PC-9 (cell line): ENCODE data around the gene WDFY3. TPM values are rescaled to one million over a fixed set of nuclear protein-coding genes. Genes with fewer than 3 reads are reported as not detected.

Experiments used
- BruUV-seq: library from RNA; stranded (reverse); fragments of 400-500 nt; replicated peaks from 2 replicates; lab custom pipeline; 2021; lab: Mats Ljungman, UMichigan
- CTCF ChIA-PET: fragments of 300-600 bp; sonication (Branson Sonifier 250); formaldehyde crosslinking; loops from one replicate; lab custom pipeline; 2022; ENCODE audit warnings: antibody characterized with exemption; lab: Charles Lee
- POLR2A ChIA-PET: fragments of 300-600 bp; sonication (Branson Sonifier 250); formaldehyde crosslinking; loops from one replicate; lab custom pipeline; 2022; ENCODE audit warnings: antibody characterized with exemption; ENCODE audit not compliant: unreplicated experiment; lab: Charles Lee
- DNase-seq, 2 experiments: peaks; one replicate each; pipeline versions ENCODE4 v3.0.0 to v3.0.0-alpha.2; 2015 to 2022; ENCODE audit warnings: mixed read lengths in 1 of 2
- H2AFZ ChIP-seq: fragments of 200-600 bp; sonication (generic); 2 replicates; pipeline ENCODE4 v1.8.1; 2017; ENCODE audit warnings: antibody characterized with exemption
- H3F3A ChIP-seq: fragments of 200-600 bp; sonication (generic); 2 replicates; pipeline ENCODE4 v1.8.1; 2017; ENCODE audit warnings: antibody characterized with exemption, mild to moderate bottlenecking, low read depth; ENCODE audit not compliant: insufficient read depth
- H3K27ac ChIP-seq: fragments of 200-600 bp; sonication (generic); 2 replicates; pipeline ENCODE4 v1.6.1; 2016; ENCODE audit warnings: mixed run types
- H3K27me3 ChIP-seq: fragments of 200-600 bp; sonication (generic); 2 replicates; pipeline ENCODE4 v1.6.1; 2016; ENCODE audit warnings: low read depth, mixed run types; ENCODE audit not compliant: insufficient read depth
- H3K36me3 ChIP-seq: fragments of 200-600 bp; sonication (generic); 2 replicates; pipeline ENCODE4 v1.6.1; 2016; ENCODE audit warnings: low read depth, mixed run types
- H3K4me1 ChIP-seq: fragments of 200-600 bp; sonication (generic); replicated peaks from 2 replicates; pipeline ENCODE4 v1.6.1; 2016; ENCODE audit warnings: mixed run types; ENCODE audit not compliant: insufficient read depth
- H3K4me2 ChIP-seq: fragments of 200-600 bp; sonication (generic); 2 replicates; pipeline ENCODE4 v1.6.1; 2017; ENCODE audit warnings: mixed run types
- H3K4me3 ChIP-seq: fragments of 200-600 bp; sonication (generic); 2 replicates; pipeline ENCODE4 v1.6.1; 2016; ENCODE audit warnings: mixed run types
- H3K79me2 ChIP-seq: fragments of 200-600 bp; sonication (generic); 2 replicates; pipeline ENCODE4 v1.6.1; 2017; ENCODE audit warnings: low read depth, mixed run types
- H3K9me2 ChIP-seq: fragments of 200-600 bp; sonication (generic); 2 replicates; pipeline ENCODE4 v1.8.1; 2017; ENCODE audit warnings: mild to moderate bottlenecking; ENCODE audit not compliant: insufficient read depth
- H3K9me3 ChIP-seq: fragments of 200-600 bp; sonication (generic); 2 replicates; pipeline ENCODE4 v1.8.1; 2016; ENCODE audit warnings: low read depth; ENCODE audit not compliant: insufficient read depth
- H4K20me1 ChIP-seq: fragments of 200-600 bp; sonication (generic); 2 replicates; pipeline ENCODE4 v1.8.1; 2017; ENCODE audit not compliant: insufficient read depth
- CTCF ChIP-seq: fragments of 200-600 bp; sonication (generic); conservative IDR thresholded peaks from 2 replicates; pipeline ENCODE4 v1.6.1; 2017; ENCODE audit warnings: mixed run types, antibody characterized with exemption, mild to moderate bottlenecking, moderate library complexity
- EZH2 ChIP-seq: fragments of 200-600 bp; sonication (generic); IDR thresholded peaks from 2 replicates; pipeline ENCODE4 v1.8.0; 2017; ENCODE audit warnings: antibody characterized with exemption, low read depth
- intact Hi-C: fragments of 100-400 bp; cut with micrococcal nuclease; formaldehyde crosslinking; loops from one replicate; pipeline ENCODE4 v1.10.0; 2022; ENCODE audit not compliant: unreplicated experiment
- total RNA-seq: library from RNA; stranded (reverse); gene quantifications from 2 replicates; pipeline ENCODE4 v1.2.3, GENCODE V29; 2021

WDFY3 gene
- total RNA-seq, 1 experiment from 2014 or later = 35.4 TPM

- CTCF ChIA-PET = no interaction called here
- intact Hi-C loops = no loop called here
- H3K27ac ChIP-seq = no peak overlapping the region
- H4K20me1 ChIP-seq = no peaks in the 10 kb centered on the region
- no peak overlapping the region for H3K4me2 ChIP-seq
- no peaks in the 10 kb centered on the region for H3K9me3 ChIP-seq
- BruUV-seq = no TSS peak
- no peak overlapping the region for H2AFZ ChIP-seq
- H3K27me3 ChIP-seq = no peaks in the 10 kb centered on the region
- H3K4me3 ChIP-seq = no peak overlapping the region
- no peak for DNase-seq
- no peak for TF ChIP-seq EZH2
- no peak for TF ChIP-seq CTCF
- H3K36me3 ChIP-seq = no peaks in the 10 kb centered on the region
- no peaks in the 10 kb centered on the region for H3K4me1 ChIP-seq
- no peaks in the 10 kb centered on the region for H3F3A ChIP-seq
- POLR2A ChIA-PET = no interaction called here
- H3K79me2 ChIP-seq = peaks cover 8% of the 10 kb centered on the region
- no peaks in the 10 kb centered on the region for H3K9me2 ChIP-seq
Measured at GRCh38 chr4:84931274-84931673, 35.2 kb downstream of the WDFY3 start.

GRCh38 chr4:84928089-84928488, 38.4 kb downstream of the WDFY3 start:
- Histone ChIP-seq H3K9me3 (no peaks in the 10 kb centered on the region), H3K79me2 (0 out of 2 replicates have a peak, but pooled peaks cover 3% of the 10 kb centered on the region), H2AFZ (no peak overlapping the region), H3K27ac (no peak overlapping the region), H3K4me3 (no peak overlapping the region), H3K4me1 (peaks cover 25% of the 10 kb centered on the region), H3F3A (0 out of 2 replicates have a peak, but pooled peaks cover 4% of the 10 kb centered on the region), H3K27me3 (no peaks in the 10 kb centered on the region), H4K20me1 (no peaks in the 10 kb centered on the region), H3K4me2 (no peak overlapping the region), H3K9me2 (no peaks in the 10 kb centered on the region), H3K36me3 (no peaks in the 10 kb centered on the region)
- no peak for DNase-seq
- BruUV-seq = no TSS peak
- ChIA-PET CTCF (no interaction called here), POLR2A (no interaction called here)
- intact Hi-C loops = no loop called here
- TF ChIP-seq CTCF (no peak), EZH2 (no peak)

- H3K4me3 ChIP-seq = no peak overlapping the region
- TF ChIP-seq CTCF (no peak), EZH2 (no peak)
- peaks cover 25% of the 10 kb centered on the region for H3K4me1 ChIP-seq
- H3K9me2 ChIP-seq = no peaks in the 10 kb centered on the region
- H3K36me3 ChIP-seq = no peaks in the 10 kb centered on the region
- intact Hi-C loops = no loop called here
- DNase-seq = no peak
- no peak overlapping the region for H2AFZ ChIP-seq
- H3K4me2 ChIP-seq = no peak overlapping the region
- H3F3A ChIP-seq = 0 out of 2 replicates have a peak, but pooled peaks cover 4% of the 10 kb centered on the region
- H3K9me3 ChIP-seq = no peaks in the 10 kb centered on the region
- H3K27ac ChIP-seq = no peak overlapping the region
- ChIA-PET POLR2A (no interaction called here), CTCF (no interaction called here)
- no peaks in the 10 kb centered on the region for H4K20me1 ChIP-seq
- no TSS peak for BruUV-seq
- H3K27me3 ChIP-seq = no peaks in the 10 kb centered on the region
- 0 out of 2 replicates have a peak, but pooled peaks cover 3% of the 10 kb centered on the region for H3K79me2 ChIP-seq
Measured at GRCh38 chr4:84927428-84927827, 39.1 kb downstream of the WDFY3 start.
